ENCODE measurements around the gene PCDHB6.
A peak's percentile ranks its signal among the peaks of the same experiment; 100 is the strongest.
"Not testable (repeated sequence)": the region's sequence is repeated elsewhere in the genome, so short reads cannot be mapped to it uniquely, and the experiment has no call there.

Gene PCDHB6

DNA sequence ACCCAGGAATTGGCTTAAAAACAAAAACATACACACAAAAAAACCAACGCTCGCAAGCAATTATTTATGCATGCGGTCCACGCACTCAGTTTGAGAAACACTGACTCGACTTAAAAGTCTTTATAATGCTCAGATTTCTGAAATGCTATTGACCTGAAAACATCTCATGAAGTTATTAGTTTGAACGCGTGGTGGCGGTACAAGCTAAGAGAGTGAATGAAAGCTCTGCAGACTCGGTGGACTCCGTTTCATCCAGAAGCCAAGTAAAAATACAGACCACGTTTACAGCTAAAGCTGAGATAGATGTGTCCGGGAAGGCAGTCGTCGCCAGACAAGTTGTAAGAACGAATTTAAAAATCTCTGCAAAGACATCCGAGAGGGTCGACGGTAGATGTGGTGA lies at the start of gene PCDHB6:
PCDHB6 (plus strand) TSS at position 246 of the 400 bp plus-strand sequence. CDS start 201 bp downstream, outside the sequence.
- no peak for DNase-seq

DNA sequence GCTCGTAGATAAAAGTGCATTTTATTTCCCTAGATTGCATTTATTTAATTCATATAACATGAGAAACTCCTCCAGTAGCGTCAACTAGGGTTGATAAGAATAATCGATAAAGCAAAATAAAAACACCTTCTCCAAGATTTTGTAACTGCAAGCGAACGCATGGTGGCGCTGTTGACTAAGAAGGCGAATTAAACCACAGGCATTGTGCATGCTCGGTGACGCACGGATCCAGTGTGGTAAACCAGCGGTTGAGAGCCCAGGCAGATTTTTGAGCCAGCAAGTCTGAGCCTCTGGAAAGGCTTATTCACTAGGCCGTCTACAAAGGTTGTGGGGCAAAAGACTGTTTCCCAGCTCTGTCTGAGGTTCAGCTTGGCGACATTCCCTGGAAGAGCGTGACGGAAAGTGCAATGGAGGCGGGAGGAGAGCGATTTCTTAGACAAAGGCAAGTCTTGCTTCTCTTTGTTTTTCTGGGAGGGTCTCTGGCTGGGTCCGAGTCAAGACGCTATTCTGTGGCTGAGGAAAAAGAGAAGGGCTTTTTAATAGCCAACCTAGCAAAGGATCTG lies 49.5 kb upstream of the PCDHB6 start, which contains the start of gene PCDHB3:
PCDHB3 (plus strand) TSS at position 231 of the 563 bp plus-strand sequence; CDS start at position 408, 177 bp downstream.
- DNase-seq: peak; percentile 3

DNA sequence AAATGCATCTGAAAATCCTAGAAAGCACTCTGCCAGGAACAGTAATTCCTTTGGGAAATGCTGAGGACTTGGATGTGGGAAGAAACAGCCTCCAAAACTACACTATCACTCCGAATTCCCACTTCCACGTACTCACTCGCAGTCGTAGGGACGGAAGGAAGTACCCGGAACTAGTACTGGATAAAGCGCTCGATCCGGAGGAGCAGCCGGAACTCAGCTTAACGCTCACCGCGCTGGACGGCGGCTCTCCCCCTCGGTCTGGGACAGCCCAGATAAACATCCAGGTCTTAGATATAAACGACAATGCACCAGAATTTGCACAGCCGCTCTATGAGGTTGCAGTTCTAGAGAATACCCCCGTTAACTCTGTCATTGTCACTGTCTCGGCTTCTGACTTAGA lies 48.8 kb upstream of the PCDHB6 start:
- no peak for DNase-seq

DNA sequence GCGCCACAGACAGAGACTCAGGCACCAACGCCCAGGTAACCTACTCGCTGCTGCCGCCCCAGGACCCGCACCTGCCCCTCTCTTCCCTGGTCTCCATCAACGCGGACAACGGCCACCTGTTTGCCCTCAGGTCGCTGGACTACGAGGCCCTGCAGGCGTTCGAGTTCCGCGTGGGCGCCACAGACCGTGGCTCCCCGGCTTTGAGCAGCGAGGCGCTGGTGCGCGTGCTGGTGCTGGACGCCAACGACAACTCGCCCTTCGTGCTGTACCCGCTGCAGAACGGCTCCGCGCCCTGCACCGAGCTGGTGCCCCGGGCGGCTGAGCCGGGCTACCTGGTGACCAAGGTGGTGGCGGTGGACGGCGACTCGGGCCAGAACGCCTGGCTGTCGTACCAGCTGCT lies 47.8 kb upstream of the PCDHB6 start:
- DNase-seq: not testable (repeated sequence)

DNA sequence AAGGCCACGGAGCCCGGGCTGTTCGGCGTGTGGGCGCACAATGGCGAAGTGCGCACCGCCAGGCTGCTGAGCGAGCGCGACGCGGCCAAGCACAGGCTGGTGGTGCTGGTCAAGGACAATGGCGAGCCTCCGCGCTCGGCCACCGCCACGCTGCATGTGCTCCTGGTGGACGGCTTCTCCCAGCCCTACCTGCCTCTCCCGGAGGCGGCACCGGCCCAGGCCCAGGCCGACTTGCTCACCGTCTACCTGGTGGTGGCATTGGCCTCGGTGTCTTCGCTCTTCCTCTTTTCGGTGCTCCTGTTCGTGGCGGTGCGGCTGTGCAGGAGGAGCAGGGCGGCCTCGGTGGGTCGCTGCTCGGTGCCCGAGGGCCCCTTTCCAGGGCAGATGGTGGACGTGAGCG lies 47.4 kb upstream of the PCDHB6 start:
- DNase-seq: not testable (repeated sequence)

DNA sequence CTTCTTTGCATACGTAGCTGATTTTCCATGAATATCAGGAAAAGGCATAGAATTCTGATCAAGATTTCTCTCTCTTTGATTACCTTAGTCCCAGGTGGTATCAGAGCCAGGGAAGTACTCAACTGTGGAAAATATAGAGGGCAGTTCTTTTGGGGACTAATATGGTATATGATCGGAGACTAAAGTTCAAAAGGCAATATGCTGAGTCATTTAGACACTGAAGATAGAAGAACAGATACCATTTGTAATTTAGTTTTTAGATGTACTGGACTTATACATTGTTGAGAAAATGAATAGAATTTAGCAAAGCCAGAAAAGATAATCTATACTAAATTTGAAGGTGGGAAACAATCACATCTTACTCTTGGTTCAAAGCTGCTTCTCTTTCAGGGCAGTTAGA lies 44.5 kb upstream of the PCDHB6 start:
- DNase-seq: no peak

DNA sequence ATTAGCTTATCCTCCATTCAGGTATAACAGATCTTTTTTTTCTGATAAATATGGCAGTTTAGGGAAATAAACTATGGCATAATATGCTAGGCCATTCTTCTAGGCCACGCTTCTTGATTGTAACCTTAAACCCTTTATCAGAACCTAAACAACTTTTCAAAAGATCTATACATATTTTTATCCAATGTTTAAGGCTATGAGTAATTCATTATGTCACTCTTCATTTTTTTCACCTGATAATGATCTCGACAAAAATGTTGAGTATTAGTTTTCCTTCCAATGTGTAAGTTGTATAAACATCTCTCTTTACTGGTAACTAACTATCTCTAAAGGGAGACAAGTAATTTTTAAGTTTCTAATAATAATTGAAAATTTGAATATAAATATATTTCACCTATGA lies 30.6 kb upstream of the PCDHB6 start:
- DNase-seq: no peak

DNA sequence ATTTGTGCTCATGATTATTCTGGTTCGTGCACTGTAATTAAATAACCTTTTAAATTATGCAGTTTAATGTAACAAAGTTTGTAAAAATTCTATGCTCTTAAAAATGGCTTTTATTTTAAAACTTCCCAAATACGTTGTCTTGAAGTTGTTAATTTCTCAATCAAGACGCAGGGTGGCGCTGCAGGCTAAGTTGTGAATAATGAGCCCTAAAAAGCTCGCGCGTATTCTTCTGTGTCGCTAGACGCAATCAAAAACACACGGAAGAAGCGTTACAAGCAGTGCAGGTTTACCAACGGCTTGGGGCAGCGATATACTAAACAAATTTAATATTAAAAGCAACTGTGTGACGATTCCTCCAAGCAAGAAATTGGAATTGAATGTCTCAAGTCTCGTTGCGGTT lies 28.3 kb upstream of the PCDHB6 start, which contains the start of gene PCDHB4:
PCDHB4 (plus strand) TSS at position 256 of the 400 bp plus-strand sequence. CDS start 181 bp downstream, outside the sequence.
- DNase-seq: peak; percentile 9

DNA sequence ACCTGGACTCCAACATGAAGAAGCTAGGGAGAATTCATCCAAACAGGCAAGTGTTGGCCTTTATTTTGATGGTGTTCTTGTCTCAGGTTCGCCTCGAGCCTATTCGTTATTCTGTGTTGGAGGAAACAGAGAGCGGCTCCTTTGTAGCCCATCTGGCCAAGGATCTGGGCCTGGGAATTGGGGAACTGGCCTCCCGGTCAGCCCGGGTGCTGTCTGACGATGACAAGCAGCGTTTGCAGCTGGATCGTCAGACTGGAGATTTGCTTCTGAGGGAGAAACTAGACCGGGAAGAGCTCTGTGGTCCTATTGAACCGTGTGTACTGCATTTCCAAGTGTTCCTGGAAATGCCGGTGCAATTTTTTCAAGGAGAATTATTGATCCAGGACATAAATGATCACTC lies 27.9 kb upstream of the PCDHB6 start:
- no peak for DNase-seq

DNA sequence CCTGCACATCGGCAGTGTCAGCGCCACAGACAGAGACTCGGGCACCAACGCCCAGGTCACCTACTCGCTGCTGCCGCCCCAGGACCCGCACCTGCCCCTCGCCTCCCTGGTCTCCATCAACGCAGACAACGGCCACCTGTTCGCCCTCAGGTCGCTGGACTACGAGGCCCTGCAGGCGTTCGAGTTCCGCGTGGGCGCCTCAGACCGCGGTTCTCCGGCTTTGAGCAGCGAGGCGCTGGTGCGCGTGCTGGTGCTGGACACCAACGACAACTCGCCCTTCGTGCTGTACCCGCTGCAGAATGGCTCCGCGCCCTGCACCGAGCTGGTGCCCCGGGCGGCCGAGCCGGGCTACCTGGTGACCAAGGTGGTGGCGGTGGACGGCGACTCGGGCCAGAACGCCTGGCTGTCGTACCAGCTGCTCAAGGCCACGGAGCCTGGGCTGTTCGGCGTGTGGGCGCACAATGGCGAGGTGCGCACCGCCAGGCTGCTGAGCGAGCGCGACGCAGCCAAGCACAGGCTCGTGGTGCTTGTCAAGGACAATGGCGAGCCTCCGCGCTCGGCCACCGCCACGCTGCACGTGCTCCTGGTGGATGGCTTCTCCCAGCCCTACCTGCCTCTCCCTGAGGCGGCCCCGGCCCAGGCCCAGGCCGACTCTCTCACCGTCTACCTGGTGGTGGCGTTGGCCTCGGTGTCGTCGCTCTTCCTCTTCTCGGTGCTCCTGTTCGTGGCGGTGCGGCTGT lies 26.3 kb upstream of the PCDHB6 start:
- not testable (repeated sequence) for DNase-seq

DNA sequence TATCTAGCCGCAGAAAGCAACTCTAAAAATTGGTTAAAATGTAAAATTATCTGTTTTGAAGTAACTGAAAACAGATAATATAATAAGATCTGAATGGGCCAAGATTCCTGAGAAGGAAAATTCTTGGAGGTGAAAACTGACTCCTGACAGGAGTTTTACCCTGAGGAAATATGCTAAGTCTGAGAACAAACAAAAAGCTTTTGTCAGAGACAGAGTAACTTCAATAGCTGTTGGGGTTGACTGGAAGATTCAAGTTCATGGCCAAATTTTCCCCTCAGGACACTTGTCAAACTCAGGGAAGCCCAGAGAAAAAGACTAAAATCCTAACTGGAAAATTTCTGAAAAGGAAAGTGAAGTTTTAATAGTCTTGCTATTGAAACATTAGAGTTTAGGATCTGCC lies 22.6 kb upstream of the PCDHB6 start:
- no peak for DNase-seq

DNA sequence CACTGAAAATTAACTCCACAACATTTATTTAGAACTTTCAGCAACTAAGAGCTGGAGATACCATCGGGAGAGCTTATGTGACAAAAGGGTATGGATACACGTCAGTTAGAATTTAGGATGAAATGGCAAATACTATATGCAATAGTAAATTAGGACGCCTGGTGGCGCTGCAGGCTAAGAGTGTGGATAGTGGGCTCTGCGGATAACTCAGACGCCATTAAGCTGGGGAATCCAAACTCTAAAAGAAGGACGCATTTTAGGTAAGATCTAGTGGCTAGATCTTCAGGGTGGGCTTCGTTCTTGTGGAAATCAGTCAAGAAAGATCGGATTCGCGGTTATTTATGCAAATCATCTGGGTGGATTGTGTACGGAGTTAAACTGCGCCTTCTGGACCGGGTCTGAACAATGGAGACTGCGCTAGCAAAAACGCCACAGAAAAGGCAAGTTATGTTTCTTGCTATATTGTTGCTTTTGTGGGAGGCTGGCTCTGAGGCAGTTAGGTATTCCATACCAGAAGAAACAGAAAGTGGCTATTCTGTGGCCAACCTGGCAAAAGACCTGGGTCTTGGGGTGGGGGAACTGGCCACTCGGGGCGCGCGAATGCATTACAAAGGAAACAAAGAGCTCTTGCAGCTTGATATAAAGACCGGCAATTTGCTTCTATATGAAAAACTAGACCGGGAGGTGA lies 14.7 kb upstream of the PCDHB6 start, which contains the start of gene PCDHB5:
PCDHB5 (plus strand) TSS at position 177 of the 688 bp plus-strand sequence; CDS start at position 406, 229 bp downstream.
- no peak for DNase-seq

DNA sequence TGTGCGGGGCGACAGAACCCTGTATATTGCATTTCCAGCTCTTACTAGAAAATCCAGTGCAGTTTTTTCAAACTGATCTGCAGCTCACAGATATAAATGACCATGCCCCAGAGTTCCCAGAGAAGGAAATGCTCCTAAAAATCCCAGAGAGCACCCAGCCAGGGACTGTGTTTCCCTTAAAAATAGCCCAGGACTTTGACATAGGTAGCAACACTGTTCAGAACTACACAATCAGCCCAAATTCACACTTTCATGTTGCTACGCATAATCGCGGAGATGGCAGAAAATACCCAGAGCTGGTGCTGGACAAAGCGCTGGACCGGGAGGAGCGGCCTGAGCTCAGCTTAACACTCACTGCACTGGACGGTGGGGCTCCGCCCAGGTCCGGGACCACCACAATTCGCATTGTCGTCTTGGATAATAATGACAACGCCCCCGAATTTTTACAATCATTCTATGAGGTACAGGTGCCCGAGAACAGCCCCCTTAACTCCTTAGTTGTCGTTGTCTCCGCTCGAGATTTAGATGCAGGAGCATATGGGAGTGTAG lies 14.1 kb upstream of the PCDHB6 start:
- DNase-seq: no peak

DNA sequence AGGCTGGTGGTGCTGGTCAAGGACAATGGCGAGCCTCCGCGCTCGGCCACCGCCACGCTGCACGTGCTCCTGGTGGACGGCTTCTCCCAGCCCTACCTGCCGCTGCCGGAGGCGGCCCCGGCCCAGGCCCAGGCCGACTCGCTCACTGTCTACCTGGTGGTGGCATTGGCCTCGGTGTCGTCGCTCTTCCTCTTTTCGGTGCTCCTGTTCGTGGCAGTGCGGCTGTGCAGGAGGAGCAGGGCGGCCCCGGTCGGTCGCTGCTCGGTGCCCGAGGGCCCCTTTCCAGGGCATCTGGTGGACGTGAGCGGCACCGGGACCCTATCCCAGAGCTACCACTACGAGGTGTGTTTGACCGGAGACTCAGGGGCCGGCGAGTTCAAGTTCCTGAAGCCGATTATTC lies 12.5 kb upstream of the PCDHB6 start:
- DNase-seq: not testable (repeated sequence)

DNA sequence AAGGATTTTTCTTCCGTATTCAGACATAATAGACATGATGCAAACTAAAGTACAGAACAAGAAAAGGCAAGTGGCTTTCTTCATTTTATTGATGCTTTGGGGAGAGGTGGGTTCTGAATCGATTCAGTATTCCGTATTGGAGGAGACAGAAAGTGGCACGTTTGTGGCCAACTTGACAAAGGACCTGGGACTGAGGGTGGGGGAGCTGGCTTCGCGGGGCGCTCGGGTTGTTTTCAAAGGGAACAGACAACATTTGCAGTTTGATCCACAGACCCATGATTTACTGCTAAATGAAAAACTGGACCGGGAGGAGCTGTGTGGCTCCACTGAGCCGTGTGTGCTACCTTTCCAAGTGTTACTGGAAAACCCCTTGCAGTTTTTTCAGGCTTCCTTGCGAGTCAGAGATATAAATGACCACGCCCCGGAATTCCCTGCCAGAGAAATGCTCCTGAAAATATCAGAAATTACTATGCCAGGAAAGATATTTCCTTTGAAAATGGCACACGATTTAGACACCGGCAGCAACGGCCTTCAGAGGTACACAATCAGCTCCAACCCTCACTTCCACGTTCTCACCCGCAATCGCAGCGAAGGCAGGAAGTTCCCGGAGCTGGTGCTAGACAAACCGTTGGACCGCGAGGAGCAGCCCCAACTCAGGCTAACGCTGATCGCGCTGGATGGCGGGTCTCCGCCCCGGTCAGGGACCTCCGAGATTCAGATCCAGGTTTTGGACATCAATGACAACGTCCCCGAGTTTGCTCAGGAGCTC lies 551 bp downstream of the PCDHB6 start:
- no peak for DNase-seq

DNA sequence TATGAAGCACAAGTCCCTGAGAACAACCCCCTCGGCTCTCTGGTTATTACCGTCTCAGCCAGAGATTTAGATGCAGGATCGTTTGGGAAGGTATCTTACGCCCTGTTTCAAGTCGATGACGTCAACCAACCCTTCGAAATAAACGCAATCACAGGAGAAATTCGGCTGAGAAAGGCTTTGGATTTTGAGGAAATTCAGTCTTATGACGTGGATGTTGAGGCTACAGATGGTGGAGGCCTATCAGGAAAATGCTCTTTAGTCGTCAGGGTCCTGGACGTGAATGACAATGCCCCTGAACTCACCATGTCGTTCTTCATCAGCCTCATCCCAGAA lies 1.1 kb downstream of the PCDHB6 start:
- DNase-seq: no peak

DNA sequence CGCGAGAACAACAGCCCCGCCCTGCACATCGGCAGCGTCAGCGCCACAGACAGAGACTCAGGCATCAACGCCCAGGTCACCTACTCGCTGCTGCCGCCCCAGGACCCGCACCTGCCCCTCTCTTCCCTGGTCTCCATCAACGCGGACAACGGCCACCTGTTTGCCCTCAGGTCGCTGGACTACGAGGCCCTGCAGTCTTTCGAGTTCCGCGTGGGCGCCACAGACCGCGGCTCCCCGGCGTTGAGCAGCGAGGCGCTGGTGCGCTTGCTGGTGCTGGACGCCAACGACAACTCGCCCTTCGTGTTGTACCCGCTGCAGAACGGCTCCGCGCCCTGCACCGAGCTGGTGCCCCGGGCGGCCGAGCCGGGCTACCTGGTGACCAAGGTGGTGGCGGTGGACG lies 1.8 kb downstream of the PCDHB6 start:
- not testable (repeated sequence) for DNase-seq

DNA sequence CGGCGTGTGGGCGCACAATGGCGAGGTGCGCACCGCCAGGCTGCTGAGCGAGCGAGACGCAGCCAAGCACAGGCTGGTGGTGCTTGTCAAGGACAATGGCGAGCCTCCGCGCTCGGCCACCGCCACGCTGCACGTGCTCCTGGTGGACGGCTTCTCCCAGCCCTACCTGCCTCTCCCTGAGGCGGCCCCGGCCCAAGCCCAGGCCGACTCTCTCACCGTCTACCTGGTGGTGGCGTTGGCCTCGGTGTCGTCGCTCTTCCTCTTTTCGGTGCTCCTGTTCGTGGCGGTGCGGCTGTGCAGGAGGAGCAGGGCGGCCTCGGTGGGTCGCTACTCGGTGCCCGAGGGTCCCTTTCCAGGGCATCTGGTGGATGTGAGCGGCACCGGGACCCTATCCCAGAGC lies 2.2 kb downstream of the PCDHB6 start:
- not testable (repeated sequence) for DNase-seq

DNA sequence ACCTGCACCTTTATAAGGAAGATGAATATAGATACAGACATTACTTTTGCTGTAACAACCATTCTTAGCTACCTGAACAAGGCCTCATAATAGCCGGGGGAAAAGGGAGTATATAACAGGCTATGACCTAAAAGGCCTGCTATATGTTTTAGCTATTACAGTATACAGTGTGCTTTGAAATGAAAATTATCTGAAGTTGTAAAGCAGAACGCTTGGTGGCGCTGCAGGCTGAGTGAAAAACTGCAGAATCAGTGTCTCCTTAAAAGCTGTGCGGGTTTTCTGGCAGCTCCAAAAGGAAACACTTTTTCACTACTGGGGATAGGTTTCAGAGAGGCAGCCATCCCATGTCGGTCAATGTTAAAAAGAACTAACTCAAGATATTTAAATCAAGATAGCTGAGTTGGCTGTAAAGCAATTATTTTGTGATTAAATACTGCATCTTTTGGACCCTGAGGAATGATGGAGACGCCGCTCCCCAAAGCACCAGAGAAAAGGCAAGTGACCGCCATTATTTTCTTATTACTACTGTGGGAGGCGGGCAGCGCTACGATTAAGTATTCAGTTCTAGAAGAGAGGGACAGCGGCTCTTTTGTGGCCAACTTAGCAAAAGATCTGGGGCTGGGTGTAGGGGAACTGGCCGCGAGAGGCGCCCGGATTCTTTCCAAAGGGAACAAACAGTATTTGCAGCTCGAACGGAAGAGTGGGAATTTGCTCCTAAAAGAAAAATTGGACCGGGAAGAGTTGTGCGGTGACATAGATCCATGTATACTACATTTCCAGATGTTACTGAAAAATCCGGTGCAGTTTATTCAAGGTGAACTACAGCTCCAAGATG lies 5.9 kb downstream of the PCDHB6 start:
- no peak for DNase-seq

DNA sequence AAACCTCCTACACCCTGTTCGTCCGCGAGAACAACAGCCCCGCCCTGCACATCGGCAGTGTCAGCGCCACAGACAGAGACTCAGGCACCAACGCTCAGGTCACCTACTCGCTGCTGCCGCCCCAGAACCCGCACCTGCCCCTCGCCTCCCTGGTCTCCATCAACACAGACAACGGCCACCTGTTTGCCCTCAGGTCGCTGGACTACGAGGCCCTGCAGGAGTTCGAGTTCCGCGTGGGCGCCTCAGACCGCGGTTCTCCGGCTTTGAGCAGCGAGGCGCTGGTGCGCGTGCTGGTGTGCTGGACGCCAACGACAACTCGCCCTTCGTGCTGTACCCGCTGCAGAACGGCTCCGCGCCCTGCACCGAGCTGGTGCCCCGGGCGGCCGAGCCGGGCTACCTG lies 7.5 kb downstream of the PCDHB6 start:
- not testable (repeated sequence) for DNase-seq

DNA sequence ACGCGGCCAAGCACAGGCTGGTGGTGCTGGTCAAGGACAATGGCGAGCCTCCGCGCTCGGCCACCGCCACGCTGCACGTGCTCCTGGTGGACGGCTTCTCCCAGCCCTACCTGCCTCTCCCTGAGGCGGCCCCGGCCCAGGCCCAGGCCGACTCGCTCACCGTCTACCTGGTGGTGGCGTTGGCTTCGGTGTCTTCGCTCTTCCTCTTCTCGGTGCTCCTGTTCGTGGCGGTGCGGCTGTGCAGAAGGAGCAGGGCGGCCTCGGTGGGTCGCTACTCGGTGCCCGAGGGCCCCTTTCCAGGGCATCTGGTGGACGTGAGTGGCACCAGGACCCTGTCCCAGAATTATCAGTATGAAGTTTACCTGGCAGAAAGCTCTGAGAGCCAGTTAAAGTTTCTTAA lies 8.0 kb downstream of the PCDHB6 start:
- DNase-seq: not testable (repeated sequence)

Data from CD4-positive, alpha-beta T cell treated with Interleukin-17A for 4 hours (primary cell).